HEK293T (cell line): ENCODE data around the gene CHML.

Source experiments
- CTCF ChIA-PET: fragments of 350-600 bp; formaldehyde crosslinking; extraction: SDS; loops from one replicate; lab custom pipeline; 2021; ENCODE audit warnings: antibody characterized with exemption, inconsistent platforms; lab: Yijun Ruan, JAX
- POLR2A ChIA-PET: fragments of 350-600 bp; formaldehyde crosslinking; extraction: SDS; loops from one replicate; lab custom pipeline; 2020; ENCODE audit warnings: antibody characterized with exemption, inconsistent platforms; lab: Yijun Ruan, JAX
- DNase-seq: peaks from one replicate; pipeline ENCODE4 v3.0.0; 2012; ENCODE audit warnings: mixed read lengths; ENCODE audit errors: extremely low spot score
- ARNT ChIP-seq: fragments of 450-650 bp; IDR thresholded peaks from 2 replicates; pipeline ENCODE4 v1.6.1; 2017; ENCODE audit warnings: mild to moderate bottlenecking
- BHLHE40 ChIP-seq: fragments of 450-650 bp; IDR thresholded peaks from 2 replicates; pipeline ENCODE4 v1.6.1; 2016; ENCODE audit warnings: mild to moderate bottlenecking, moderate library complexity, borderline replicate concordance
- CTBP1 ChIP-seq: fragments of 450-650 bp; IDR thresholded peaks from 2 replicates; pipeline ENCODE4 v1.6.1; 2016; ENCODE audit warnings: borderline replicate concordance
- ELF4 ChIP-seq: fragments of 450-650 bp; IDR thresholded peaks from 2 replicates; pipeline ENCODE4 v1.6.1; 2017; ENCODE audit warnings: antibody characterized with exemption
- FOXA1 ChIP-seq: fragments of 450-650 bp; IDR thresholded peaks from 2 replicates; pipeline ENCODE4 v1.6.1; 2016; ENCODE audit warnings: mild to moderate bottlenecking
- FOXK2 ChIP-seq: fragments of 450-650 bp; IDR thresholded peaks from 2 replicates; pipeline ENCODE4 v1.6.1; 2016; ENCODE audit warnings: mild to moderate bottlenecking
- FOXM1 ChIP-seq: fragments of 450-650 bp; IDR thresholded peaks from 2 replicates; pipeline ENCODE4 v1.6.1; 2017; ENCODE audit warnings: mild to moderate bottlenecking, borderline replicate concordance
- HDGF ChIP-seq: fragments of 450-650 bp; IDR thresholded peaks from 2 replicates; pipeline ENCODE4 v1.6.1; 2017; ENCODE audit warnings: antibody characterized with exemption, borderline replicate concordance
- L3MBTL2 ChIP-seq: fragments of 450-650 bp; conservative IDR thresholded peaks from 2 replicates; pipeline ENCODE4 v1.6.1; 2016; ENCODE audit warnings: mild to moderate bottlenecking
- LEF1 ChIP-seq: fragments of 450-650 bp; IDR thresholded peaks from 2 replicates; pipeline ENCODE4 v1.6.1; 2017; ENCODE audit warnings: mild to moderate bottlenecking, borderline replicate concordance
- NFRKB ChIP-seq: fragments of 450-650 bp; IDR thresholded peaks from 2 replicates; pipeline ENCODE4 v1.6.1; 2016; ENCODE audit warnings: mild to moderate bottlenecking, moderate library complexity
- SP1 ChIP-seq: fragments of 450-650 bp; IDR thresholded peaks from 2 replicates; pipeline ENCODE4 v1.6.1; 2017
- SUZ12 ChIP-seq: fragments of 450-650 bp; IDR thresholded peaks from 2 replicates; pipeline ENCODE4 v1.6.1; 2016; ENCODE audit warnings: mild to moderate bottlenecking
- TARDBP ChIP-seq: fragments of 450-650 bp; IDR thresholded peaks from 2 replicates; pipeline ENCODE4 v1.6.1; 2016
- ZNF384 ChIP-seq: fragments of 450-650 bp; IDR thresholded peaks from 2 replicates; pipeline ENCODE4 v1.6.1; 2016
- TF ChIP-seq, protein P1 (sequence below): fragments of 450-650 bp; IDR thresholded peaks from 2 replicates; pipeline ENCODE4 v1.6.1; 2016

The CHML gene

DNA sequence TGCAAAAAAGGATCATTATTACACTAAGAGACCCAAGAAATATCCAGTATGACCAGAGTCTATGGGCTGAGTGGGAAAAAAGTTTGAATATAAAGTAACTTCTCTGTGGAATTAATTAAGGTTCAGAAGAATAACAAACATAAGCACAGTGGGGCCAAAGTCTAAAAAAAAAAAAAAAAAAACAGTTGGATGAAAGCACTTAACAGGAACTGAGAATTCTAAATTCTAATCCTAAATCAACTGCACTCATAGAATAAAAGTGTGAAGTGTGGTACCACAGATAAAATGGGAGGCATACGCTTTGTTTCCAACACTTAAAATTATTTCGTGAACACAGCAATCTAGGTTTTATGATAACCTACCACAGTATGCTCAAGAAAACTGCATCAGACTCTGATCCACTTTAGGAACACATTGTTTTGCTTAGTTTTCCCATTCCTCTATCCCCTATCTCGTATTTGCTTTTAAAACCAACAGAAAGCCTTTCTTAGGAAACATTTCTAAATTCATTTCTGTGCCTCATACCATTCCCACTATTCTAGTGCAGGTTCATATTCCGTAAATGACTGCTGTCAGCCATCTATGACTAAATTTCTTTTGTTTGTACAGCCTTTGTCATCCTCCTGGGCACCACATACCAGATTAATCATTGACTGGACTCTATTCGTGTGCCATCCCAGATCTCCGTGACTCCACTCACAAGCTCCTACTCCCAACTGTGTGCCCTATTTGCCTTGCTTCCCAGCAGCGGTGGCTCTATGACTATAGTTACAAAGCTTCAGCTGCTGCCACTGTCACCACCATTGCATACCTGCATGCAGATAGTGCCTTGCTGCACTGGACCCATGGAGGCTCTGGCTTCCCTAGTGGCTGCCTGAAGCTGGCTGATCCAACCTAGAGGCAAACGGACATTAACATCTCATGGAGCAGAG lies 24.9 kb downstream of the CHML start:
- TF ChIP-seq SUZ12: no peak
- no peak for TF ChIP-seq FOXK2
- POLR2A ChIA-PET: interaction anchor here (0.7 kb wide), 1 partner anchor 232 kb away, joined by 4 read pairs; the partner anchor contains the start of gene EXO1
- no peak for DNase-seq
- CTCF ChIA-PET: no interaction called here

DNA sequence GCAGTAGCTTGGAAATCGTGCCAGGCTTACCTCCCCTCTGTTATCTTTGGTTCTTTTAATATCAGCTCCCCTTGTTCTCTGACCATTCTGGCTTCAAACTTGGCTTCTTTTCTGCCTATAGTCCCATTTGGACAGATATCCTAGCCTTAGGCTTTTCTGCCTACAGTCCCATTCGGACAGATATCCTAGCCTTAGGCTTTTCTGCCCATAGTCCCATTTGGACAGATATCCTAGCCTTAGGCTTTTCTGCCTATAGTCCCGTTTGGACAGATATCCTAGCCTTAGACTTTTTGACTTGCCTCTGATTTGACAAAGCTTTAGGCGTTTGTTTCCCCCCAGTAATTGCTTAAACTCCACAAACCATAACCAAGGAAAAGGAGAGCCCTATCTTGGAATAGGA lies 25.6 kb downstream of the CHML start:
- CTCF ChIA-PET: no interaction called here
- TF ChIP-seq ZNF384 (no peak), FOXM1 (no peak), TARDBP (no peak), BHLHE40 (no peak), LEF1 (no peak), ARNT (no peak), CTBP1 (no peak), L3MBTL2 (no peak), ELF4 (no peak)
- TF ChIP-seq, protein P1, sequence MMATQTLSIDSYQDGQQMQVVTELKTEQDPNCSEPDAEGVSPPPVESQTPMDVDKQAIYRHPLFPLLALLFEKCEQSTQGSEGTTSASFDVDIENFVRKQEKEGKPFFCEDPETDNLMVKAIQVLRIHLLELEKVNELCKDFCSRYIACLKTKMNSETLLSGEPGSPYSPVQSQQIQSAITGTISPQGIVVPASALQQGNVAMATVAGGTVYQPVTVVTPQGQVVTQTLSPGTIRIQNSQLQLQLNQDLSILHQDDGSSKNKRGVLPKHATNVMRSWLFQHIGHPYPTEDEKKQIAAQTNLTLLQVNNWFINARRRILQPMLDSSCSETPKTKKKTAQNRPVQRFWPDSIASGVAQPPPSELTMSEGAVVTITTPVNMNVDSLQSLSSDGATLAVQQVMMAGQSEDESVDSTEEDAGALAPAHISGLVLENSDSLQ: no peak
- POLR2A ChIA-PET: no interaction called here

DNA sequence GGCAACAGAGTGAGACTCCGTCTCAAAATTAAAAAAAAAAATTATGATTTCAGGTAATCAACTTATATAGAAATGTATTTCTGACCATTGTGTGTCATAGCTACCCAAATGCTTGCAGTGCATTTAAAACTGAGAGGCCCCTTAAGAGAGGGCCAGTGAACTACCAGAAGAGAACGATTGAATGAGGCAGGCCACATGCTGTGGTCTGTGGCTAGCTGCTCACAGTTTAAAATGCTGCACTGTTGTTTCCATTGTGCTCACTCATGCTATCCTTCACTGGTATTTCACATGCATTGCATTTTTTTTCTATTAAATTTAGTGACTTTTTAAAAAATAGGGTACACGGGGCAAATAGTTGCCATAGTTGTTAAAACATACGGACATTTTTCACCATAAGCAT lies 26.0 kb downstream of the CHML start:
- TF ChIP-seq HDGF (no peak), ELF4 (no peak), FOXM1 (no peak), SUZ12 (no peak), ZNF384 (no peak), FOXK2 (no peak), L3MBTL2 (no peak), FOXA1 (no peak), SP1 (no peak)
- ChIA-PET CTCF (no interaction called here), POLR2A (no interaction called here)
- DNase-seq: no peak

More for the DNA sequence above, 25.6 kb downstream of the CHML start:
- DNase-seq: no peak

DNA sequence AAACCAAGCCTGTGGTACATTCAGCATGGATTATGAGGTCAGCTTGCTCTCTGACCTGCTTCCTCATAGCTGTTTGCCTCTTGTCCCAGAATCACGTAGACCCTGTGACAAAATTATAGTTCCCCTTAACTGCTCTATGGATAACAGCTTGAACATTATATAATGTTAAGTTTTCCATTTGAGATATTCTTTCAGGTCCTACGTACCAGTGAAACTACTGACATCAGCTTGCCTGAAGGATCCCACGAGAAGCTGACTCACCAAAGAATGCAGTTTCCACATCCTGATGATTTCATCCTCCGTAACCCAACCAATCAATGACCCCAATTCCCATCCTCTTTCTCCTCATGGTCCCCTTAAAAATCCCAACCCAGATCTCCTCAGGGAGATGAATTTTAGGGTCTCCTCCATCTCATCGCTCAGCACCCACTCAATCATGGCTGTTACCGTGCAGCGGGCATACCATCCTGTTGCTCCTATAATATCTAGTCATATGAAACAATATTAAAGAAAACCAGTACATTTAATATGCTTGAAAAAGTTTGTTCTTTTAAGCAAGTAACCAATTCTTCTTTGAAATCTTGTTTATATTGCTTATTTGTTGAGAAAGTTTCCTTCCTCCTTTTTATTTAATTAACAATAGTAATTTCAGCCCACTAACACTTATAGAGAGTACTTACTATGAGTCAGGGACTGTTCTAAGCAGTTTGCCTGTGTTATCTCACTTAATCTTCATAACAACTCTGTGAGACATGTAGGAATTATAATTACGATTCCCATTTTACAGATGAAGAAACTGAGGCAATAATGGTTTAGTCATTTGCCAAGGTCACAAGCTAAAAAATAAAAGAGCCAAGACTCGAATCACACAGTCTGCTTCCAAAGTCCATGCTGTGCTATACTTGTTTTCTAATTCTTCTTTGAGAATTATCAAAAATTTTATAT lies 27.4 kb downstream of the CHML start:
- TF ChIP-seq FOXA1 (no peak), CTBP1 (no peak), SP1 (no peak), NFRKB (no peak), L3MBTL2 (no peak)
- TF ChIP-seq, protein P1: no peak
- ChIA-PET CTCF (no interaction called here), POLR2A (no interaction called here)
- no peak for DNase-seq

DNA sequence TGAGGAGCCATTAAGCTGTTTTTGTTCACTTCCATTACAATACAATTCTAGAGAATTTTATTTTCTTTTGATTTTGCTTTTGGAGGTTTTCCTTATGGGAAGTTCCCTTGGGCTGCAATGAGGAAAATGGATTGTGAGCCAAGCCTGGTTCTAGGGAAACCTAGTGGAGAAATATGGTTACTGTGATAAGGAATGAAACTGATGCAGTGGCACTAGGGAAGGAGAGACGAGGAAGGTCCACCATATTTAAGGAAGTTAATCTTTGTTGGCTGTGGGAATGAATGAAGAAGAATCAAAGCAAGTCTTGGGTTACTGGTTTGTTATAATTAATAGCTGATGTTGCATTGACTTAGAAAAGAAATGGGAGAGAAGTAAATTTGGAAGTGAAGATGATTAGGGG lies 28.4 kb downstream of the CHML start:
- TF ChIP-seq FOXA1 (no peak), ARNT (no peak), FOXM1 (no peak), L3MBTL2 (no peak), LEF1 (no peak), BHLHE40 (no peak), SP1 (no peak), FOXK2 (no peak), ZNF384 (no peak), SUZ12 (no peak), ELF4 (no peak), HDGF (no peak), CTBP1 (no peak)
- TF ChIP-seq, protein P1: no peak
- DNase-seq: no peak
- CTCF ChIA-PET: interaction anchor here (1.3 kb wide), 1 partner anchor 227 kb away, joined by 4 read pairs; no protein-coding TSS in a partner anchor
- POLR2A ChIA-PET: no interaction called here

DNA sequence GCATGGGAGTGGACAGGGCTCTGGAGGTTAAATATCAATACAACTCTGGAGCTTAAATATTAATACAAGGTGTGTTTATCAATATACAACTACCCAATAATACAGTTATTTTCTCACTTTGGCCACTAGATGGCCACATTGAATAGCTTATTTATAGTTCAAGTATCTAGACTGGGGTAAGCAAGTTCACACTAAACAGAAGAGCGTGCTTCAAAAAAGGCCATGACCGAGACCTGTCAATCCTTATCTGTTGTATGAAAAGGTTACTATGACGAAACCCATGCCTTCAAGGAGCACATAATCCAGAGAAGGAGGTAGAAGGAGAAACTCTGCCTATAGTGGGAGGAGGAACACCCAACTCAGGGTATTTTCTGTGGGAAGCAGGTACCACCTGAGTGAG lies 29.1 kb downstream of the CHML start:
- peak; percentile 23 for DNase-seq
- no peak for TF ChIP-seq ELF4
- TF ChIP-seq, protein P1: 0 out of 2 replicates have a peak, but pooled peaks have one; percentile 21
- POLR2A ChIA-PET: interaction anchor here (0.6 kb wide), 1 partner anchor 248 kb away, joined by 3 read pairs; no protein-coding TSS in a partner anchor
- CTCF ChIA-PET: interaction anchor here (0.7 to 1.6 kb wide), 5 partner anchors 8 to 227 kb away, joined by 3 to 4 read pairs (median 3); no protein-coding TSS in a partner anchor
